ENCODE measurements around the gene ATF4.

Gene ATF4

GRCh38 chr22:39569066-39569465, 48.7 kb downstream of the ATF4 start:
- Histone ChIP-seq H3K9ac (ENCODE audit: low read length) (no peak overlapping the region), H3K4me2 (ENCODE audit: low read length) (no peak overlapping the region), H2BK15ac (replicated peaks; ENCODE audit: low read depth) (no peak overlapping the region), H3K4me1 (ENCODE audit: control insufficient read depth, low read depth, low read length) (no peaks in the 10 kb centered on the region), H3K18ac (ENCODE audit: low read length) (no peak overlapping the region), H3K36me3 (ENCODE audit: control insufficient read depth, insufficient read depth, low read length) (no peaks in the 10 kb centered on the region), H3K27ac (ENCODE audit: low read depth, low read length) (no peak overlapping the region), H3K4ac (ENCODE audit: low read depth, low read length) (no peak overlapping the region), H2AK5ac (ENCODE audit: low read length) (no peak overlapping the region), H4K8ac (ENCODE audit: low read depth, low read length) (no peak overlapping the region), H3K23ac (ENCODE audit: low read length) (no peak overlapping the region), H3K4me3 (ENCODE audit: low read length) (no peak overlapping the region), H3K27me3 (ENCODE audit: insufficient read depth, low read length, poor library complexity) (no peaks in the 10 kb centered on the region), H4K5ac (ENCODE audit: low read length) (no peak overlapping the region), H3K56ac (ENCODE audit: low read length) (no peak overlapping the region), H2BK120ac (ENCODE audit: low read depth, low read length) (no peak overlapping the region), H3K79me2 (ENCODE audit: control insufficient read depth, insufficient read depth, low read length) (no peaks in the 10 kb centered on the region), H3K79me1 (ENCODE audit: low read length) (no peaks in the 10 kb centered on the region), H2BK5ac (ENCODE audit: low read length) (no peak overlapping the region)
- no CpG with 5 or more reads among the region's 7 CpGs for WGBS (ENCODE audit: extremely low coverage, insufficient coverage, low lambda C conversion rate)
- no peak for DNase-seq

- Histone ChIP-seq H2AK5ac (ENCODE audit: low read length) (no peak overlapping the region), H4K8ac (ENCODE audit: low read depth, low read length) (no peak overlapping the region)
- 100% methylated on average over 1 of the region's 3 CpGs for WGBS (ENCODE audit: extremely low coverage, insufficient coverage, low lambda C conversion rate)
Measured at GRCh38 chr22:39570226-39570625, 49.9 kb downstream of the ATF4 start.

GRCh38 chr22:39570665-39571064, 50.3 kb downstream of the ATF4 start, which contains the start of gene CACNA1I:
Gene CACNA1I (plus strand): TSS chr22:39570753. CDS start chr22:39570753, 0 bp downstream.
- H2BK5ac ChIP-seq (ENCODE audit: low read length): no peak within 1 kb of the TSS
- no peaks in the 10 kb centered on the region for H3K4me1 ChIP-seq (ENCODE audit: control insufficient read depth, low read depth, low read length)
- no peak within 1 kb of the TSS for H3K4ac ChIP-seq (ENCODE audit: low read depth, low read length)
- no peak within 1 kb of the TSS for H3K4me3 ChIP-seq (ENCODE audit: low read length)
- H2BK120ac ChIP-seq (ENCODE audit: low read depth, low read length): no peak within 1 kb of the TSS
- no peak within 1 kb of the TSS for H2BK15ac ChIP-seq (replicated peaks; ENCODE audit: low read depth)
- H3K79me2 ChIP-seq (ENCODE audit: control insufficient read depth, insufficient read depth, low read length): no peaks in the 10 kb centered on the region
- H2AK5ac ChIP-seq (ENCODE audit: low read length): no peak within 1 kb of the TSS
- H3K27ac ChIP-seq (ENCODE audit: low read depth, low read length): no peak within 1 kb of the TSS
- no peak within 1 kb of the TSS for H3K18ac ChIP-seq (ENCODE audit: low read length)
- no peak within 1 kb of the TSS for H4K5ac ChIP-seq (ENCODE audit: low read length)
- no peak within 1 kb of the TSS for H3K4me2 ChIP-seq (ENCODE audit: low read length)
- H3K23ac ChIP-seq (ENCODE audit: low read length): no peak within 1 kb of the TSS
- no peak within 1 kb of the TSS for H4K8ac ChIP-seq (ENCODE audit: low read depth, low read length)
- H3K56ac ChIP-seq (ENCODE audit: low read length): no peak within 1 kb of the TSS
- H3K27me3 ChIP-seq (ENCODE audit: insufficient read depth, low read length, poor library complexity): no peaks in the 10 kb centered on the region
- WGBS (ENCODE audit: extremely low coverage, insufficient coverage, low lambda C conversion rate): no CpG with 5 or more reads among the region's 14 CpGs
- no peak within 1 kb of the TSS for H3K9ac ChIP-seq (ENCODE audit: low read length)
- no peak for DNase-seq
- H3K36me3 ChIP-seq (ENCODE audit: control insufficient read depth, insufficient read depth, low read length): no peaks in the 10 kb centered on the region
- H3K79me1 ChIP-seq (ENCODE audit: low read length): no peaks in the 10 kb centered on the region

More at GRCh38 chr22:39570226-39570625, 49.9 kb downstream of the ATF4 start:
- Histone ChIP-seq H2BK15ac (replicated peaks; ENCODE audit: low read depth) (no peak overlapping the region), H3K9ac (ENCODE audit: low read length) (no peak overlapping the region), H3K27me3 (ENCODE audit: insufficient read depth, low read length, poor library complexity) (no peaks in the 10 kb centered on the region), H3K4ac (ENCODE audit: low read depth, low read length) (no peak overlapping the region), H3K27ac (ENCODE audit: low read depth, low read length) (no peak overlapping the region), H3K36me3 (ENCODE audit: control insufficient read depth, insufficient read depth, low read length) (no peaks in the 10 kb centered on the region), H3K23ac (ENCODE audit: low read length) (no peak overlapping the region), H3K79me2 (ENCODE audit: control insufficient read depth, insufficient read depth, low read length) (no peaks in the 10 kb centered on the region), H3K4me3 (ENCODE audit: low read length) (no peak overlapping the region), H3K18ac (ENCODE audit: low read length) (no peak overlapping the region), H3K79me1 (ENCODE audit: low read length) (no peaks in the 10 kb centered on the region), H4K5ac (ENCODE audit: low read length) (no peak overlapping the region), H2BK5ac (ENCODE audit: low read length) (no peak overlapping the region), H2BK120ac (ENCODE audit: low read depth, low read length) (no peak overlapping the region), H3K4me2 (ENCODE audit: low read length) (no peak overlapping the region), H3K56ac (ENCODE audit: low read length) (no peak overlapping the region), H3K4me1 (ENCODE audit: control insufficient read depth, low read depth, low read length) (no peaks in the 10 kb centered on the region)
- DNase-seq: no peak

GRCh38 chr22:39571538-39571937, 51.2 kb downstream of the ATF4 start:
- no peak overlapping the region for H3K9ac ChIP-seq (ENCODE audit: low read length)

More at GRCh38 chr22:39571538-39571937, 51.2 kb downstream of the ATF4 start:
- H2BK5ac ChIP-seq (ENCODE audit: low read length): no peak overlapping the region
- H2BK120ac ChIP-seq (ENCODE audit: low read depth, low read length): no peak overlapping the region
- no peak overlapping the region for H3K4me3 ChIP-seq (ENCODE audit: low read length)
- DNase-seq: no peak
- no peak overlapping the region for H4K5ac ChIP-seq (ENCODE audit: low read length)
- H3K79me1 ChIP-seq (ENCODE audit: low read length): no peaks in the 10 kb centered on the region
- H3K18ac ChIP-seq (ENCODE audit: low read length): no peak overlapping the region
- H3K4me1 ChIP-seq (ENCODE audit: control insufficient read depth, low read depth, low read length): no peaks in the 10 kb centered on the region
- H2AK5ac ChIP-seq (ENCODE audit: low read length): no peak overlapping the region
- H3K4me2 ChIP-seq (ENCODE audit: low read length): no peak overlapping the region
- no peak overlapping the region for H3K23ac ChIP-seq (ENCODE audit: low read length)
- H3K56ac ChIP-seq (ENCODE audit: low read length): no peak overlapping the region
- H4K8ac ChIP-seq (ENCODE audit: low read depth, low read length): no peak overlapping the region
- H3K79me2 ChIP-seq (ENCODE audit: control insufficient read depth, insufficient read depth, low read length): no peaks in the 10 kb centered on the region
- WGBS (ENCODE audit: extremely low coverage, insufficient coverage, low lambda C conversion rate): no CpG with 5 or more reads among the region's 1 CpG
- H3K27me3 ChIP-seq (ENCODE audit: insufficient read depth, low read length, poor library complexity): no peaks in the 10 kb centered on the region
- H2BK15ac ChIP-seq (replicated peaks; ENCODE audit: low read depth): no peak overlapping the region
- H3K27ac ChIP-seq (ENCODE audit: low read depth, low read length): no peak overlapping the region
- H3K36me3 ChIP-seq (ENCODE audit: control insufficient read depth, insufficient read depth, low read length): no peaks in the 10 kb centered on the region
- no peak overlapping the region for H3K4ac ChIP-seq (ENCODE audit: low read depth, low read length)

Measured in mesendoderm (in vitro differentiated cells).